ENCODE data around the gene CSNK2B.

CSNK2B gene

GRCh38 chr6:31634969-31635575, 30.8 kb upstream of the CSNK2B start:
- in situ Hi-C loops (cut with HindIII; ENCODE audit: low sequenced_read_pairs), result no loop called here
- no peak for DNase-seq (ENCODE audit: low read depth)
- no peak overlapping the region for H3K4me3 ChIP-seq (ENCODE audit: low read depth, low read length)
- TF ChIP-seq, protein P1, sequence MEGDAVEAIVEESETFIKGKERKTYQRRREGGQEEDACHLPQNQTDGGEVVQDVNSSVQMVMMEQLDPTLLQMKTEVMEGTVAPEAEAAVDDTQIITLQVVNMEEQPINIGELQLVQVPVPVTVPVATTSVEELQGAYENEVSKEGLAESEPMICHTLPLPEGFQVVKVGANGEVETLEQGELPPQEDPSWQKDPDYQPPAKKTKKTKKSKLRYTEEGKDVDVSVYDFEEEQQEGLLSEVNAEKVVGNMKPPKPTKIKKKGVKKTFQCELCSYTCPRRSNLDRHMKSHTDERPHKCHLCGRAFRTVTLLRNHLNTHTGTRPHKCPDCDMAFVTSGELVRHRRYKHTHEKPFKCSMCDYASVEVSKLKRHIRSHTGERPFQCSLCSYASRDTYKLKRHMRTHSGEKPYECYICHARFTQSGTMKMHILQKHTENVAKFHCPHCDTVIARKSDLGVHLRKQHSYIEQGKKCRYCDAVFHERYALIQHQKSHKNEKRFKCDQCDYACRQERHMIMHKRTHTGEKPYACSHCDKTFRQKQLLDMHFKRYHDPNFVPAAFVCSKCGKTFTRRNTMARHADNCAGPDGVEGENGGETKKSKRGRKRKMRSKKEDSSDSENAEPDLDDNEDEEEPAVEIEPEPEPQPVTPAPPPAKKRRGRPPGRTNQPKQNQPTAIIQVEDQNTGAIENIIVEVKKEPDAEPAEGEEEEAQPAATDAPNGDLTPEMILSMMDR (IDR thresholded peaks at IDR 0.05; ENCODE audit: low read depth, low read length, missing control alignments), result no peak

DNA sequence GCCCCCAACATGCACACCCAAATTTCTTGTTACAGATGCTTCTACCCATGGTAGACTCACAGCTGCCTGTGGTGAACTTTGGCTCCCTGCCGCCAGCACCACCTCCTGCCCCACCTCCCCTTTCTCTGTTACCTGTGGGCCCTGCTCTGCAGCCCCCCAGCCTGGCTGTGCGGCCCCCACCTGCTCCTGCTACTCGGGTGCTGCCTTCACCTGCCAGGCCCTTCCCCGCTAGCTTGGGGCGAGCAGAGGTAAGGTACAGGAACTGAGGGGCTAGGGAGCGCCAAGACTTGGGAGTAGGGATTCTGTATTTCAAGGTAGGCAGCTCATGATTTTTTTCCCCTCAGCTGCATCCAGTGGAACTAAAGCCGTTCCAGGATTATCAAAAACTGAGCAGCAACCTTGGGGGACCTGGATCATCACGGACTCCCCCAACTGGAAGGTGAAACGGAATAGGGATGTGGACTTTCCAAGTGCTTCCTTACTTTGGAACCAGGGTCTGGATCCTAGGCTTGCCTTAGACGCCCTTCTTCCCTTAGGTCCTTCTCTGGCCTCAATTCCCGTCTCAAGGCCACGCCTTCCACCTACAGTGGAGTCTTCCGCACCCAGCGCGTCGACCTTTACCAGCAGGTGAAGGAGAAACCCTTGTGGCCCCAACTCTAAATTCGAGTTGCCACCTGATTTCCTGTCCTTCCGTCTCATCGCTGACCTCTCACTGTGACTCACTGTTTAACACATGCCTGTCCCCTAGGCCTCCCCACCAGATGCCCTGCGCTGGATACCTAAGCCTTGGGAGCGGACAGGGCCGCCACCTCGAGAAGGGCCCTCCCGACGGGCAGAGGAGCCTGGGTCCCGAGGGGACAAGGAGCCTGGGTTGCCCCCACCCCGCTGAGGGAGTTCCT, 28.9 kb upstream of the CSNK2B start:
- TF ChIP-seq, protein P1 (IDR thresholded peaks at IDR 0.05; ENCODE audit: low read depth, low read length, missing control alignments), result no peak
- no peak for DNase-seq (ENCODE audit: low read depth)
- in situ Hi-C loops (cut with HindIII; ENCODE audit: low sequenced_read_pairs), result no loop called here
- H3K4me3 ChIP-seq (ENCODE audit: low read depth, low read length), result no peak overlapping the region

DNA sequence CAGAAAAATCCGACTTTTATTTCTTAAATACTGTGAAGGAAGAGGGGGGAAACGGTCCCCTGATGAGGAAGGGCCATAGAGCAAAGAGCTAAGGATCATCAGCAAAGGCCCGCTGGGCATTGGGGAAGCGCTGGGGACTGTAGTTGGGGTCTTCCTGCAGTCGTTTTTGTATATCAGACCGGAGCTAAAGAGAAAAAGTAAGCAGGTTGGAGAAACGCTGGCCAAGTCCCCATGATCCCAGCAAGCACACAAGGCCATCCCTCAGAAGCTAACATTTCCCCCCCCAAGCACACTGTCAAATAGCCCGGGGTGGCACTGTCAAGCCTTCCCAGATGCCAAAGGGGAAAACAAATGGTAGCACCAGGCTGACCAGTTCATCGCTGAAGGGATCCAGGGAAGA, 26.8 kb upstream of the CSNK2B start:
- in situ Hi-C loops (cut with HindIII; ENCODE audit: low sequenced_read_pairs), result no loop called here
- TF ChIP-seq, protein P1 (IDR thresholded peaks at IDR 0.05; ENCODE audit: low read depth, low read length, missing control alignments), result no peak
- DNase-seq (ENCODE audit: low read depth), result no peak
- no peak overlapping the region for H3K4me3 ChIP-seq (ENCODE audit: low read depth, low read length)

DNA sequence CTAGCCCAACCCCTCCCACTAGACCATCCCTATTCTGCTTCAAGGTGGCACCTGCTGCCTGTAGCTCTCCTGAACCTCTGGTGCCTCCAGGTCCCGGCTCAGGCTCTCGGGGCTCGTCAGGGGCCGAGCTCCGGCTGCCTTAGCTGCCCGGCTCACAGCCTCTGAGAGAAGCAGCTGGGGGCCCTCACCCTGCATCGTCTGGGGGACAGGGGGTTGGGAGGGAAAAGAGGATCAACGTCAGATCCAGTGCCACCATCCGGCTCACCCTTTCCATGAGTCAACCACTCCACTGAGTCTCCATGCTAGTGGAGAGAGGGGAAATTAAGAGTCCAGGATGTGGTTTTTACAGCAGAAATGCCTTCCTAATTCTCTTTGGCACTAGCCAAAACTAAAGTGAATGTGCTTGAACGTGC, 26.4 kb upstream of the CSNK2B start:
- H3K4me3 ChIP-seq (ENCODE audit: low read depth, low read length), result no peak overlapping the region
- DNase-seq (ENCODE audit: low read depth), result no peak
- in situ Hi-C loops (cut with HindIII; ENCODE audit: low sequenced_read_pairs), result no loop called here
- TF ChIP-seq, protein P1 (IDR thresholded peaks at IDR 0.05; ENCODE audit: low read depth, low read length, missing control alignments), result no peak

- no peak for DNase-seq (ENCODE audit: low read depth)
- in situ Hi-C loops (cut with HindIII; ENCODE audit: low sequenced_read_pairs), result no loop called here
- TF ChIP-seq, protein P1 (IDR thresholded peaks at IDR 0.05; ENCODE audit: low read depth, low read length, missing control alignments), result no peak
- H3K4me3 ChIP-seq (ENCODE audit: low read depth, low read length), result no peak overlapping the region
These were observed 25.3 kb upstream of the CSNK2B start for GRCh38 chr6:31640612-31641011.

DNA sequence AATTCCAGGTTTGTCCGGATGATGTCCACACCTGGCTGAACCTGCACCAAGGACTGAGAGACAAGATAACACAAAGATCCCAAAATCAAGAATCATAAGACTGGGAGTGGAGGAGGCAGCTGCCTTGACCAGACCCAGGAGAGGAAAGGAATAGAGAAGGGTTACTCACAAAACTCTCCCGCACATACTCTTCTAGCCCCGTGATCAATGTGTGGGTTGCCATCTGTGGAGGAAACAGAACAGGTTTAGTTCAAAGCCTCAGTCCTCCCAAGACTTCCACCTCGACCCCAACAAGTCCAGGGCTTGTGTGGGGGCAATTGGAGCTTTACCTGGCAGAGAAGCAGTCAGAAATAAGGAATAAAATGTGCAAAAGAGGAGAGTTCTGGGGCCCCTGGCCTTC, 24.5 kb upstream of the CSNK2B start:
- in situ Hi-C loops (cut with HindIII; ENCODE audit: low sequenced_read_pairs), result no loop called here
- H3K4me3 ChIP-seq (ENCODE audit: low read depth, low read length), result no peak overlapping the region
- DNase-seq (ENCODE audit: low read depth), result no peak
- TF ChIP-seq, protein P1 (IDR thresholded peaks at IDR 0.05; ENCODE audit: low read depth, low read length, missing control alignments), result no peak
